Left forelimb (tissue), 1 donor: ENCODE results near the gene HTR2A.
"Not testable (repeated sequence)": the region's sequence is repeated elsewhere in the genome, so short reads cannot be mapped to it uniquely, and the experiment has no call there.

Experiments used
- DNase-seq: peaks from one replicate; pipeline ENCODE4 v3.0.0-alpha.2; 2018; ENCODE audit warnings: low spot score

The HTR2A gene

GRCh38 chr13:46810440-46810839, 86.4 kb downstream of the HTR2A start:
- DNase-seq = no peak

GRCh38 chr13:46804921-46805320, 91.9 kb downstream of the HTR2A start:
- not testable (repeated sequence) for DNase-seq

GRCh38 chr13:46804391-46804815, 92.5 kb downstream of the HTR2A start:
- no peak for DNase-seq

- no peak for DNase-seq
Observed at GRCh38 chr13:46803586-46803985, 93.3 kb downstream of the HTR2A start.

GRCh38 chr13:46801858-46802257, 95.0 kb downstream of the HTR2A start:
- DNase-seq = no peak

- no peak for DNase-seq
Observed at GRCh38 chr13:46799139-46799538, 97.7 kb downstream of the HTR2A start.

- no peak for DNase-seq
Observed at GRCh38 chr13:46797501-46798237, 99.2 kb downstream of the HTR2A start.

GRCh38 chr13:46796515-46797474, 100.1 kb downstream of the HTR2A start, which contains the start of gene ESD:
Gene ESD (minus strand): TSS chr13:46797161. CDS start chr13:46791413, 5,748 bp downstream.
- DNase-seq = peak; percentile 95

- no peak for DNase-seq
Observed at GRCh38 chr13:46796129-46796514, 100.7 kb downstream of the HTR2A start.

GRCh38 chr13:46795321-46795720, 101.5 kb downstream of the HTR2A start:
- no peak for DNase-seq

- no peak for DNase-seq
Observed at GRCh38 chr13:46783504-46783903, 113.3 kb downstream of the HTR2A start.

- no peak for DNase-seq
Observed at GRCh38 chr13:46782691-46783090, 114.2 kb downstream of the HTR2A start.

GRCh38 chr13:46782066-46782465, 114.8 kb downstream of the HTR2A start:
- DNase-seq = no peak
